Hepatocyte (in vitro differentiated cells): Measurements from ENCODE around the gene WNT4.

Experiments used
- CTCF ChIP-seq: fragments of 200-600 bp; sonication (generic); IDR thresholded peaks from 2 replicates; pipeline ENCODE4 v1.5.1; 2016; ENCODE audit warnings: antibody characterized with exemption, mild to moderate bottlenecking; ENCODE audit not compliant: poor library complexity
- EZH2 ChIP-seq: fragments of 200-600 bp; sonication (generic); IDR thresholded peaks from 2 replicates; pipeline ENCODE4 v1.6.1; 2016; ENCODE audit warnings: antibody characterized with exemption, mild to moderate bottlenecking, borderline replicate concordance

DNA sequence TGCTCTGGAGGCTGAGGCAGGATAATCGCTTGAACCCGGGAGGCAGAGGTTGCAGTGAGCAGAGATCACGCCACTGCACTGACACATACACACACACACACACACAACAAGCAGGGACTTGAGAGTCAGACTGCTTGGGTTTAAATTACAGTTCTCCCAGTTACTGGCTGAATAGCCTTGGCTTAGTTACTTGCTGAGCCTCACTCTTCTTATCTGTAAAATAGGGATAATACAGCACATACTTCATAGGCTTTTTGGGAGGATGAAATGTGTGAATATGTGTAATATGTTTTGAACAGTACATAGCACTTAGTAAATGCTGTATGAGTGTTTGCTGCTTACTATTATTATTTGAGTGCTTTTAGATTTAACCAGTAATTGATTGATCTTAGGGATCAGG is 66.6 kb downstream of the WNT4 start:
- TF ChIP-seq CTCF (no peak), EZH2 (no peak)
